ENCODE data around the gene CAPN9.

DNA sequence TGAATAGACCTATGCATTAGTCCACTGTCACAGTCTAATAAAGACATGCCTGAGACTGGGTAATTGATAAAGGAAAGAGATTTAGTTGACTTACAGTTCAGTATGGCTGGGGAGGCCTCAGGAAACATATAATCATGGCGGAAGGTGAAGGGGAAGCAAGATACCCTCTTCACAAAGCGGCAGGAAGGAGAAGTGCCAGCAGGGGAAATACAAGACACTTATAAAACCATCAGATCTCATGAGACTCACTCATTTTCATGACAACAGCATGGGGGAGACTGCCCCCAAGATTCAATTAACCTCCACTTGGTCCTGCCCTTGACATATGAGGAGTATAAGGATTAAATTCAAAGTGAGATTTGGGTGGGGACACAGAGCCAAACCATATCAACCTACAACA, 59.4 kb downstream of the CAPN9 start:
- TF ChIP-seq POLR2A (IDR thresholded peaks at IDR 0.05) (no peak), CTCF (IDR thresholded peaks at IDR 0.05) (no peak)
